IPS-20b (cell line): ENCODE data around the gene MSANTD4.

Experiments used
- H3K27ac ChIP-seq: one replicate; pipeline ENCODE4 v1.5.1; 2013; ENCODE audit warnings: low read length
- H3K27me3 ChIP-seq: 2 replicates; pipeline ENCODE4 v1.6.1; 2013; ENCODE audit warnings: mild to moderate bottlenecking, low read length, inconsistent platforms; ENCODE audit not compliant: insufficient read depth
- H3K36me3 ChIP-seq: 2 replicates; pipeline ENCODE4 v1.6.1; 2013; ENCODE audit warnings: low read depth, mild to moderate bottlenecking, inconsistent platforms, low read length, moderate library complexity; ENCODE audit not compliant: insufficient read depth
- H3K4me1 ChIP-seq: 2 replicates; pipeline ENCODE4 v1.6.1; 2013; ENCODE audit warnings: mild to moderate bottlenecking, control low read depth, inconsistent platforms, low read length, moderate library complexity; ENCODE audit not compliant: insufficient read depth
- H3K4me3 ChIP-seq: 2 replicates; pipeline ENCODE4 v1.5.1; 2013; ENCODE audit warnings: mild to moderate bottlenecking, low read length, inconsistent platforms
- H3K9ac ChIP-seq: 2 replicates; pipeline ENCODE4 v1.6.1; 2013; ENCODE audit warnings: low read depth, mild to moderate bottlenecking, inconsistent platforms, low read length, moderate library complexity
- H3K9me3 ChIP-seq: 2 replicates; pipeline ENCODE4 v1.6.1; 2013; ENCODE audit warnings: mild to moderate bottlenecking, low read depth, low read length, inconsistent platforms; ENCODE audit not compliant: insufficient read depth

MSANTD4 gene

DNA sequence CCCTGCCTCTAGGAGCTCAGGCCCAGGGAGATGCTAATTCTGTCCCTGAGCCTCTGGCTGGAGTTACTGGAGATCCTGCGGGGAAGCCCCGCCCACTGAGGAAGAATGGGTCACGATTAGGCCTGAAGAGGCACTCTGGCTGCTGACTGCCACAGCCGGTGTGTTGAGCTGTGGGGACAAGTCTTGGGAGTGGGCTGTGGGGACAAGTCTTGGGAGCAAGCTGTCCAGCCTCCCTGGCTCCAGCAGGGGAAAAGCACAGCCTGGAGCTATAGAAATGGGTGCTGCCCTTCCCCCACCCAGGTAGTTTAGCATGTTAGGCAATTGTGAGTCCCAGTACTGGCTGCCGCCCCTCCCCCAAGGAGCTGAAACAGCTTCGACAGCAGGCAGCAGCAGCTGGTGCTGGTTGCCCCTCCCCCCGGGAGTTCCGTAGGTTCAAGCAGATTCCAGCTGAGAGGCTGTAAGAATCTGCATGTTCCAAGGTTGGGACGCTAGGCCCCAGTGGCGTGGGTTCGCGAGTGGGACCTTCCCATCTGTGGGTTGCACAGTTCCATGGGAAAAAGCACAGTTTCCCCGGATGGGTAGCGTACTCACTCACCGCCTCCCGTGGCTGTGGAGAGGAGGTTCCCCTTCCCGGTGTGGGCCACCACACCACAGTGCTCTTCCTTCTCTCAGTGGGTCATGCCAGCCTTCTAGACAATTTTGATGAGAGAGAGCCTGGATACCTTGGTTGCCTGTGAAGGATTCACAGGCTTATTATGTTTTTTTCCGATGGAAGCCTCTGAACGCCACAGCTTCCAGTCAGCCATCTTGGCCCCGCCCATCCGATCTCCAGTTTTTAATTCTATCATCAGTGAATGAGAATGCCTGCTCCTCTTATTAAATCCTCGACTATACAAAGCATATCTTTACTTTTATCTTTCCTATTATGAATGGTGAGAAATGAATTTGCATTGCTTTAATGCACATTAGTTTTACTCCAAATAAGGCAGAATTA, 61.5 kb downstream of the MSANTD4 start:
- Histone ChIP-seq H3K36me3 (no peaks in the 10 kb centered on the region), H3K9ac (no peak overlapping the region), H3K27ac (no peak overlapping the region), H3K4me3 (peak overlapping the region; percentile 29; the same call in 1 of the 2 replicates), H3K9me3 (no peaks in the 10 kb centered on the region), H3K27me3 (no peaks in the 10 kb centered on the region), H3K4me1 (peaks cover 3% of the 10 kb centered on the region; the same call in 1 of the 2 replicates)
